IPS DF 4.7 (cell line): ENCODE results near the gene EID1.

ENCODE experiments used
- DNase-seq: peaks from one replicate; pipeline ENCODE4 v3.0.0-alpha.2; 2013; ENCODE audit warnings: low spot score; ENCODE audit errors: extremely low read depth

Gene EID1

DNA sequence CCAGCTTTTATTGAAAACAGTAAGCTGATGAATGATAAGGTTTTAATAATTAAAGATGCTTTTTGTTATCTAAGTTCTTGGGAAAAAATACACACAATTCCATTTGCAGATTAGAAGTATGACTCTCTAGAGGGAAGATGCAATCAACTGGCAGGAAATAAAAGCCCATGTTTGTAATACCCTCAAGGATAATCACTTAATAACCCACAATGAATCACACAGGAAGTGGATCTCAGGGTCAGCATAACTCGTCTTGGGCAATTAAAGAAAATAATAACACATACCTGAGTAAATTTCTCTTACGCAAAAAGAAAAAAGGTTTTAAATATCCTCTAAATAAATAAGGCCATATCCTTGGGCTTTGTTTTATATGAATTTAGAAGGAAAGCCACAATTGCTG is 9.4 kb upstream of the EID1 start:
- no peak for DNase-seq

DNA sequence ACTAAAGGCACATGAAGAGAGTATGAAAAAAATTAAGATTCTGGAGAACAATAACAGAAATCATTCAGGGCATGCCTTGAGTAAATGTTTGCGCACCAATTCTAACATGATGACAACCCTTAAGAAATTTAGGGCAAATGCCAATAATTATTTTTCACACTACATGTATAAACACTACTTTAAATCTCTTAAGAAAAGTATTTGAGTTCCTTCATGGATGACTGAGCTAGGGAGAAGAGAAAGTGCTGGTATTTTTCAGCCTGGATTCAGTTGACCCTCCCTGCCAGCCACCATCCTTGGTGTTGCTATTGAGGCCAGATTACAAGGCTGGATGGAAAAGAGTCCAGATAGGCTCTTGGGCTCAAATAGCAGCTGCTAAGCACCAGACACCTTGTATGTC is 8.0 kb upstream of the EID1 start:
- no peak for DNase-seq

DNA sequence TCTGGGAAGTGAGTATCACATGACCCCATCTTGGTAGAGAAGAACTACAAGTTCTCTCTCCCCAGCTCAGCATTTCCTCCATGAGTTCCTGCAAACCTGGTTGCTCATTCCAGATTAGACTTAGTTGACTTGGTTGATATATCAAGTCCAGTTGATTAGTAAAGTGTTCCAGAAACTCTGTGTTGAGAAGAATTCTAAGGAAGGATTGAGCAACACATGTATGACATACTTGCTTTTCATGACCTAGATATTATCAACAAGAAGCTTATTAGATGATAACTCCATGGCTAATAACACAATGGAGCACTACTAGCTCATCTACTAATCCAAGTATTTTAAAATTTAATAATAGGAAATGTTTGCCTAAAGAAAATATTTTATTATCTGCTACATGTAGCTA is 6.4 kb upstream of the EID1 start:
- no peak for DNase-seq

DNA sequence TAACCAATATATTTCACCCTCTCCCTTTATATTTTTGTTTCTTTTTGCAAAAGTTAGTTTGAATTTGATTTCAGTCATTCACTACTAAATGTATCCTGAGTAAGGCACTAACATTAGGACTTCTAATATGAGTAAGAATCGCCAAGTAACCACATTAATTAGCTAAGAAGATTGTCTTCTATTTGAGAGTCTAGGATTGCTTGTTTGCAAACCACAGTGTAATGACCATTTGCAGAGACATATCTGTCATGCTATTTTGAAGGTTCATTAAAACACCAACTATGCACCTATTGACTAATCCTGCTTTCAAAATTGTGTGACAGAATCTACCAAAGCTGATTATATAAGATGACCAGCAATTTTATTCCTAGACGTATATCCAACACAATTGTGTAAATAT is 5.3 kb upstream of the EID1 start:
- no peak for DNase-seq

DNA sequence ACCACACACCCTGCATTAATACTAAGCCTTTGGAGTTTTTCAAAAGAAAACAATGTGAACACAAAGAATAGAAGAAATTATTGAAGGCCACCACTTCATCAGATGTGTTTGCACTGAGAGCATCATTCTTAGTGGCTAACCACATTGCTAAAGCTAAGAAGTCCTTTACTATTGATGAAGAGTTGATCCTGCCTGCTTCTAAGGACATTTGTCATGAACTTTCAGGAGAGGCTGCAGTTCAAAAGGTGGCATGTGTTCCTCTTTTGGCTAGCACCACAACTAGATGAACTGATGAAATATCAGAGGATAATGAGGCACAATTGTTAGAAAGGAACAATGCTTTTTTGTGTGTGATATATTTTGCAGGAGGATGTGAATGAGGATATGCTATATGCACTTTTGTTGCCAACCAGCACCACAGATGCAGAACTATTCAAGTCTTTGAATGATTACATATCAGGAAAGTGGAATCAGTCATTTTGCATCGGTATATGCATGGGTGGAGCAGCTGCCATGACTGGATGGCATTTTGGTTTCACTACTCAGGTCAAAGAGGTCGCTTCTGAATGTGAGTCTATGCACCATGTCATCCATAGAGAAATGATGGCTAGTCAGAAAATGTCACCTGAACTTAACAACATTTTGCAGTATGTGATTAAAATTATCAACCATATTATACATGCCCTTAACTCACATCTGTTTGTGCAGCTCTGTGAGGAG is 2.5 kb upstream of the EID1 start:
- DNase-seq = no peak

DNA sequence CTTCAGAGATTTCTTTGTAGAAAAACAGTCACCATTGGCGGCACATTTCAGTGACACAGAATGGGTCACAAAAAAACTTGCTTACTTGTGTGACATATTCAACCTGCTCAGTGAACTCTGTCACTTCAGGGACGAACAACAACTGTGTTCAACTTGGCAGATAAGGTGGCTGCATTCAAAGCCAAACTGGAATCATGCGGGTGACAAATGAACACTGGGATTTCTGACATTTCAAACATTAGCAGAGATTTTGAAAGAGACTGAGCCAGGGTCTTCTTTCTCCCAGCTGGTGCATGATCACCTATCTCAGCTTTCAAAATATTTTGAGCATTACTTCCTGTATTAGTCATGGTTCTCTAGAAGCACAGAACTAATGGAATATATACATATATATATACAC is 1.9 kb upstream of the EID1 start:
- no peak for DNase-seq

DNA sequence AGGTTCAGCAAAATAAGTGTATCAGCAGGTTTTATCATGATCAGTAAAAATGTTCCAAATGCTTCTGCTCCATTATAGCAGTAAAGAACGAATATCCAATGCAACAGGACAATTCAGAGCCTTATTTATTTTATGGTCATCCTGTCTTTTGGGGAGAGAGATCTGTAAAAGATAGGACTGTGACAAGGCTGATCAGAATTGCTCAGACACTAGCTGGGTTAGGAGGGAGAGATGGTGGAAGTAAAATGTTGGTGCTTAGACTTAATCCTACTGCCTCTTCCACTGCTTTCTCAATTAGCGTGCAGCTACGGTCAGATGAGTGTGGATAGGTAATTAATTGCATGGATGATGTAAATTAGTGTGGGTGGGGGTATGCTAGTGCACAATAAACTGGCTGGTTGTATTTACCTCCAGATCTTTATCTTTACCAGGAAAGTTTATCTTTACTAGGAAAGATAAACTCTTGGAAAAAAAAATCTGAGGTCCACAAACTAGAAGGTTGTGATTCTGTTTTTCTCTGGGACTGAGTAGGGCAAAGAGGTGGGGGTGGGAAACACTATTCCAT is 2.2 kb downstream of the EID1 start:
- DNase-seq = no peak

DNA sequence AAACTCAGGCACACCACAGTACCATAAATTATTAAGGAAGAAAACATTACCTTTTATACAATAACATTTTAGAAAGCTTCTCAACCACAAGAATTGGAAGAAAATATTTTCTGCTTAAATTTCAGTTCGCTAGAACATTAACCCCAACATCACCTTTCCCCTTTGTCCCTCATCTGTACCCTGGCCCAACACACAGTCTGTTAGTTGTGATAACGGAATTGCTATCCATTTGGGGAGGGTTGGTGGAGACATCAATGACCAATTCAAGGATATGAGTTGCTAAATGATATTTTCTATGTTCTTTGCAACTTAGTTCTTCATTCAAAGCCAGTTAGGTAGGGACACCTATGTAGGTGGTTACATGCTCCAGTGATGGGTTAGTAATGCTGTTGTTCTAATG is 5.8 kb downstream of the EID1 start:
- DNase-seq = no peak

DNA sequence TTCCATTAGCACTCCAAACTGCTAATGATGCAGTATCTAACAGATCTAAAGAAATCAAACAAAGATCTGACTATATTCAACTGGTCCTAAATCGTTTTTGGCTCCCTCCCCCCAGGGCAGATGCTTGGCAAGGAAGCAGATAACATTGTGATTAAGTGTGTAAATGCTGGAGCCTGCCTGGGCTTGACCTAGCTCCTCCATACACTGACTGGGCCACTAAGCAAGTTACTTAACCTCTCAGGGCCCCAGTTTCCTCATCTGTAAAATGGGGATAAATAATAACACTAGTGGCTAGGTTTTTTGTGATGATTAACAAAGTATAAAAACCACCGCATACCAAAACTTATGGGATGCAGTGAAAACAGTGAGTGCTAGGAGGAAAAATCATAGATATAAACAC is 9.2 kb downstream of the EID1 start:
- no peak for DNase-seq

DNA sequence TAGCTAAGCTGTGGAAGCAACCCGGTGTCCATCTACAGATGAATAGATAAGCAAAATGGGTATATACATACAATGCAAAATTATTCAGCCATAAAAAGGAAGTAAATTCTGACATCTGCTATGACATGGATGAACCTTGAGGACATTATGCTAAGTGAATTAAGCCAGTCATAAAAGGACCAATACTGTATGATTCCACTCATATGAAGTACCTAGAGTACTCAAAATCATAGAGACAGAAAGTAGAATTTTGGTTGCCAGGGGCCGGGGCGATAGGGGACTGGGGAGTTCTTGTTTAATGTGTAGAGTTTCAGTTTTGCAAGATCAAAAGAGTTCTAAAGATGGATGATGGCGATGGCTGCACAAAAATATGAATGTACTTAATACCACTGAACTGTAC is 10.3 kb downstream of the EID1 start:
- no peak for DNase-seq

DNA sequence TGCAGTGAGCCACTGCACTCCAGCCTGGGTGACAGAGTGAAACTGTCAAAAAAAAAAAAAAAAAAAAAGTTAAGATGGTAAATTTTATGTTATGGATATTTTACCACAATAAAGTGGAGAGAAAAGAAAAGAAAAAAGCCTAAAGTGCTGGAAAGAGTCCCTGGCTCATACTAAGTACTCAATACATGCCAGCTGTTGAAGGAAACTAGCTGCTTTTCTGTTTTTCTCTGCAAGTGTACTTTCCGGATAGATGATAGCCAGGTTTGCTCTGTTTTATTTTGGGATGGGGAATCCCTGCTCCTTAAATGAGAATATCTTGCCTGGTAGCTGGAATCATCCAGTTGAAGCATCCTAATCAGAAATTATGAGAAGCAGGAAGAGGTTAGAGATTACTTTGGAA is 10.9 kb downstream of the EID1 start:
- DNase-seq = no peak

DNA sequence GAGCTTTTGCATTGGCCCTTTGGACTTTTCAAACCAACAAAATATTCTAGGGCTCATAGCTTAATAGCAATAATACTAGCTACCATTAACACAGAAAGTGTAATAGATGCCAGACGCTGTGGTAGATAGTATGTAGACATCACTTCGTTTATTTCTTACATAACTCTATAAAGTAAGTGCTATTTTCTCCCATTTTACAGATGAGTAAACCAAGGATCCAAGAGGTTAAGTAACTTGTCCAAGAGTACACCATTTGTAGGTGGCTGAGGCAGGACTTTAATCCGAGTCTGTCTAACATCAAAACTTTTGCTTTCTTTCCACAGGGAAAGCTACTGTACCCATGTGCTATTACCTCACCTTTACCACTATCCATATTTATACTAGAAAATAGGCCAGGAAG is 12.0 kb downstream of the EID1 start:
- no peak for DNase-seq

DNA sequence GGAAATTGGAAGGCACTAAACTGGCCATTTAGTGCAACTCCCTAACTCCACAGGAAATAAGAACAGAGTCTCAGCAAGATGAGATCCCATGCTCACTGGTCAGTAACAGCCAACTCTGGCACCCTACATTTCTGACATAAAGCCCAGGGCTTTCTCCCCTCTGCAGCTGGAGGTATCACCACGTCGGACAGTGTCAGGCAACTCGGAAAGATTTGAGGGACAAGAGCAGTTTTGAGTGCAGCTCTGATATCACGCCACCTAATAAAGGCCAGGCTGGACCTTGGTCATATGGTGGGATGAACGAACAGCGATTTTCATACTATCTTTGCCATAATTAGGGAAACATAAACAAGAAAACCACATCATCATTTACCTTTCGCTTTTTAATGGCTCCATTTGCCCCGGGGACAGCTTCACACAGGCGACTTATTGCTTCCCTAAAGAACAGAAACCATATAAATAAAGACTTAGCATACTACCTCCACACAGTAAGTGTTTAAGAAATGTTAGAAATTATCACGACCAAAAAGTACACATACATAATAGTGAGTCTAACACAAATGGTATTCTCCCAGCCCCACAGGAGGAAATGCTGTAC is 12.5 kb downstream of the EID1 start:
- DNase-seq = no peak

DNA sequence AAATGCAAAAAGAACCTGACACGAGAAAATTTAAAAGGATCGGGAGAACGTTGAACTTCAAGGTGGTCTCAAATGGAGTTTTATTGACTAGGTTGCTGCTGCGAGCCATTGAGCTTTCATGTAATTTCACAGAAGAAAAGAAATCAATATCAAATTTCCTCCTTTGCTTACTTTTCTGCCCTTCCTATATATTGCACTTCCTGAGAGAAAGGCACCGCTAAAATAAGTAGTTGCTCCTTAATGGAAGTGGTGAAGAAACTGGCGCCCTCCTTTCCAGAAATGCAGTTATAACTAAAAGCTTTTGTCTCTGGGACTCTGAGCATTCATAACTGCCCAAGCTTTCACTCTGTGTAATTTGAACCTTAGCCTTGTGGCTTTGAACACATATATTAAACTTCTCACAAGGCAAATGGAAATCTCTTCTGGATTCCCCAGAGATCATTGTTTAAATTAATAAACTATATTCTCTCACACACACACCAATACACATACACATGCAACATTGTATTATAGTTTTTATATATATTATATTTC is 13.4 kb downstream of the EID1 start:
- no peak for DNase-seq

DNA sequence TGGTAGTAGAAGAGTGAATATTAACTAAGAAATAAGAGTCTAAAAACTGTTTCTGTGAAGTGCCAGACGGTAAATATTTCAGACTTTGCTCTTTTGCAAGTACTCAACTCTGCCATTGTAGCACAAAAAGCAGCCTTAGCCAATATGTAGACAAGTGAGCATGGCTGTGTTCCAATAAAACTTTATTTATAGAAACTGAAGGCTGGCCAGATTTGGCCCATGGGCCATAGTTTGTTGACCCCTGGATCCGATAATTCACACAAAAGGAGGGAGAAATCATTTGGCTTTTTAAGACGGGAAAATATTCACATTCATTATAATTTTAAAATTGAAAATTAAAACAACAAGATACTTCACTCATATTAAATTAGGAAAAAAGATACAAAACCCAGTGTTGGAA is 15.4 kb downstream of the EID1 start:
- DNase-seq = no peak

DNA sequence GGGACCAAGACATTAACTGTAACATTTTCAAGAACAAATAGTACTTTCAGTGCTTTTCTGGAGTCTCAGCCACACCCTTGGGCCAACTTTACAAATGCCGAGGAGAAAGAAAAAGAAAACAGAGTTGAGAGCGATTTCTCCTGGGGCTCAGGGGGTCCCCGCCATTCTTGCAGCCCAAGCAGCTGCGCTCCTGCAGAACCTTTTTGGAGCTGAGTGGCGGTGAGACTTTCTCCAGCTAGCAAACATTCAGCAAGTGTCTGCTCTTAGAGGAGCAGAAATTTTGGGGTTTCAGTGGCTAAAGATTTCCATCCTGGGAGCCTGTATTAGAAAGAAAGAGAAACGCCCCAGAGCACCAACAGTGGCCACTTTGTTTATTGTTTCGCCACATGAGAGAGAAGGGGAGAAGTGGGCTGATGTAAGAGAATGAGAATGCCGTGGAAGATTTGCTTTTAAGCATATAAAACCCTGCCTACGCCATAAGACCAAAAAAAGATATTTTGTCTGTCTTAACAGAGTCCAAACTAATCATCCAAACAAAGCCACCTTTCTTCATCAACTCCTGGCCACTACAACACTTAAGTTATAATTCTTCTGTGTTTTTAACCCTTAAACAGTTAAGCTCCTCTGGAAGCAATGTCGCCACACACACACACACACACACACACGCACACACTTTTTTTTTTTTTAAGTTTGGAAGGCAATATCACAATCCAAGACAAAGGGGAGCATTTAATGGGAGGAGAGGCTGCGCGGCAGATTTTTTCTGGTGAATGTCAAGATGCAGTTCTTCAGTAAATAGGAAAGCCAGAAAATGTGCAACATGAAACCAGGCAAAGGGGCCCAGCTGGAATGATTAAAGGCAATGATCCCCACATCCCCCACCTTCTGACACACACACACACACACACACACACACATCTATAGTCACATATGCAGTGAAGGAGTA is 19.2 kb downstream of the EID1 start:
- DNase-seq = no peak

DNA sequence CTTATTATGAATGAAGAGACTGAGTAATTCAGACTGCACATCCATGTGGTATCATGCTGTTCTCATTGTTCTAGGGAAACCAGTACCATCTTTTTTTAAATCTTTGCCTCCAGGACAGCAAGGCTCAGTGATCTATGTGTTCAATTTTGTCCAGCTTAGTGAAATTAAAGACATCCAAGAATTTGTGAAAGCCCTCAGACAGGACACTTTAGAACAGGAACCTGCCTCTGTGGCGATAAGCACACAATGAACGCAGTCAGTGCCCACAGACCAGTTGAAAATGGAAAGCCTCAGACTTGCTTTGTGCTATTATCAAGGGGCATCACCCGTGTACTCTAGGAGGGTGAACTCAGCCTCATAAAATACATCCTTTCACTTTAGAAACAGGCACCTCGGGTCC is 20.1 kb downstream of the EID1 start:
- no peak for DNase-seq

DNA sequence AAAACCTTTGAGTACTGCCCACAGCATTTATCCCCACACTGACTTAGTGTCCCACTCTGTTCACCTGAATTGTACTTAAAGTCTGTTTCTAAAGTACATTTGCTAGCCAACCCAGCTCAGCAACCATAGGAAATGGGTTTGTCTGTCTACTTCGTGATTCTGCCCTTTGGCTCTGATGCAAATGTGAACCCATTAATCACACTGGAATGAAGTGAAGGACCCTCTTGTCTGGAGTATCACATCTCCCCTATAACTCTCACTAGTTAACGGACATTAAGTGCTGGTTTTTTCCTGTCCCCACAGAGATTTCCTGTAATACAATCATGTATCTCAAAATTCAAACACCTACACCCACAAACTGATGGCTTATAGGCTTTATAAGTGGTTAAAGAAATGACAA is 20.5 kb downstream of the EID1 start:
- DNase-seq = no peak

DNA sequence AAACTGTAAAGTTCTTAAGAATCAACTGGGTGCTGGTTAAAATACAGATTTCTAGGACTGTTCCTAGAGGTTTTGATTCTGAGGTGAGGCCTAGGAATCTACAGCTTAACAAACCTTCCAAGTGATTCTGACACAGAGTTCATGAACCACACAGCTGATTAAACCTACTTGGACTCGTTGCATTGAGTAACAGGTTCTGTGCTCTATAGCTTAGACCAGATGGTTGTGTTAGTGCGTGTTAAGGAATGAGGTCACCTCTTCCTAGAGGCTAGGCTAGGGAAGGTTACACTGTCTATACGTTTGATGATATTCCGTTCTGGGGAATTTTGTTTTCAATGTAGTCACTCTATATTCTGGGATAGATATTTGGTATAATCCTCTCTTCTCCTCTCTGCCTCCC is 21.9 kb downstream of the EID1 start:
- no peak for DNase-seq

DNA sequence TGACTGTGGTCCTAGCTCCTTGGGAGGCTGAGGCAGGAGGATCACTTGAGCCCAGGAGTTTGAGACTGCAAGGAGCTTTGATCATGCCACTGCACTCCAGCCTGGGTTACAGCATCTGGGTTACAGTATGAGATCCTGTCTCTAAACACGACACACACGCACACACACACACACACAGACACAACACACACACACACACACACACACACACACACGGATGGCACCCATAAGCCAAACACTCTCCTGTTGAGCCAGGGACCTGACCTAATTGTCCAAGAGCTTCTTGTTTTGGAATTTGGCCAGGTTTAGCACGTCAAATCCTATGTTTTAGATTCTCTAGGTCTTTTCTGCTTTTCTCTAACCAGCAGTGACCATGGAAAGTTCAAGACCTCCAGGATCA is 26.8 kb downstream of the EID1 start:
- no peak for DNase-seq

DNA sequence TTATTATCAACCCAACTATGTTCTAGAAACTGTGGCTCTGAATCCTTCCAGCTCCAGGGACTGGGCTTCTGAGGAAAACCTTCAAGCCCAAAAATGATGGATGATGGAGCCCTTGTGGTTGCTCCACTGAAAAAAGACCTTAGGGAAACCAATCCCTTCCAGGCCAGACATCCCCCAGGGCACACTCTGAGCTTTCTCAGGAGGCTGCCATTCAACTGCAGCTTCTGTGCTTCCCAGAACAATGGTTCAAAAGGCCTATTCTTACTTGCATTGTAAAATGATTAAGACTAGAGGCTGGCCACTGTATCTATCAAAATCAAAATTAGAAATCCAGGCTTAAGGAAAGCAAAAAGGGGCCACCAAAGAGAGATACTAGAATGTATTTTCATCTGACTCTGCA is 27.3 kb downstream of the EID1 start:
- DNase-seq = no peak

DNA sequence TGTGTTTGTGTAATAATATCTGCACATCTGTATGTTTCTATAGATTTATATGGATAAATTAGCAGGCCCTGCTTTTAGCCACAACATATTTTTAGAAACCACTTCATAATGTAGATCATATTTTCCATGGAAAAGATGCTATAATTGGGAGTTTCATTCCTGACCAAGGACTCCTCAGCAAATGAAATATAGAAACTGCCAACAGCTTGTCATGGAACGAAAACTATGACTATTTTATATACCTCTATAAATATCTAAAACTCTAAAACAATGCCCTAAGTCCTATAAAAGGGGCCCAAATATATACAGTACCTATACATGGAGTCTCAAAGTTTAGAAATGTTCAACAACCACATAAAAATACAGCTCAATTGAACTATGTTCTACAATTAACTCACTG is 27.9 kb downstream of the EID1 start:
- no peak for DNase-seq
